Left ventricle myocardium inferior (tissue), 1 donor: Measurements from ENCODE around the gene SETMAR. TPM values are rescaled to one million over a fixed set of nuclear protein-coding genes. Genes with fewer than 3 reads are reported as not detected.
"Not testable (repeated sequence)": the region's sequence is repeated elsewhere in the genome, so short reads cannot be mapped to it uniquely, and the experiment has no call there.

Source experiments
- DNase-seq: peaks from one replicate; pipeline ENCODE4 v3.0.0-alpha.2; 2020
- H3K27ac ChIP-seq: fragments of 200-600 bp; replicated peaks from 2 replicates; pipeline ENCODE4 v1.8.0; 2021
- H3K27me3 ChIP-seq: fragments of 200-600 bp; 2 replicates; pipeline ENCODE4 v1.8.0; 2021; ENCODE audit warnings: low read depth
- H3K36me3 ChIP-seq: fragments of 200-600 bp; 2 replicates; pipeline ENCODE4 v1.8.0; 2021
- H3K4me1 ChIP-seq: fragments of 200-600 bp; 2 replicates; pipeline ENCODE4 v1.8.0; 2021
- H3K4me3 ChIP-seq: fragments of 200-600 bp; 2 replicates; pipeline ENCODE4 v1.8.0; 2021; ENCODE audit warnings: mild to moderate bottlenecking, moderate library complexity
- H3K9me3 ChIP-seq: fragments of 200-600 bp; replicated peaks from 2 replicates; pipeline ENCODE4 v1.8.0; 2021
- CTCF ChIP-seq: fragments of 200-600 bp; IDR thresholded peaks from 2 replicates; pipeline ENCODE4 v1.8.0; 2021; ENCODE audit warnings: antibody characterized with exemption, mild to moderate bottlenecking, borderline replicate concordance
- intact Hi-C: fragments of 100-400 bp; cut with micrococcal nuclease; formaldehyde crosslinking; loops from one replicate; pipeline ENCODE4 v1.11.0; 2022
- total RNA-seq: library from RNA; stranded (reverse); fragmentation: NEBNext Ultra II Directional; extraction: Animal tissue kit (Norgen Biotek cat#: 25700); gene quantifications from one replicate; pipeline ENCODE4 v1.2.1, GENCODE V29; 2021
- donor health status: DM: no; HTN: yes; CAD: no; lungs with severe emphysema.

SETMAR gene
- total RNA-seq, 1 donor from 2014 or later = 16.6 TPM

GRCh38 chr3:4292301-4292700, 10.9 kb upstream of the SETMAR start:
- DNase-seq = no peak
- no peaks in the 10 kb centered on the region for H3K9me3 ChIP-seq
- H3K36me3 ChIP-seq = no peaks in the 10 kb centered on the region
- no peaks in the 10 kb centered on the region for H3K27me3 ChIP-seq
- H3K27ac ChIP-seq = no peak overlapping the region
- H3K4me3 ChIP-seq = no peak overlapping the region
- intact Hi-C loops = no loop called here
- no peak for TF ChIP-seq CTCF
- H3K4me1 ChIP-seq = no peaks in the 10 kb centered on the region

- Histone ChIP-seq H3K36me3 (no peaks in the 10 kb centered on the region), H3K9me3 (no peaks in the 10 kb centered on the region), H3K27me3 (no peaks in the 10 kb centered on the region), H3K4me3 (no peak overlapping the region), H3K4me1 (no peaks in the 10 kb centered on the region), H3K27ac (no peak overlapping the region)
- DNase-seq = no peak
- intact Hi-C loops = no loop called here
- TF ChIP-seq CTCF = no peak
Observed at GRCh38 chr3:4294616-4295327, 8.4 kb upstream of the SETMAR start.

GRCh38 chr3:4296454-4296853, 6.7 kb upstream of the SETMAR start:
- H3K4me1 ChIP-seq, intact Hi-C loops, H3K4me3 ChIP-seq, H3K36me3 ChIP-seq, H3K27ac ChIP-seq, DNase-seq, H3K9me3 ChIP-seq, H3K27me3 ChIP-seq: not testable (repeated sequence)

- H3K36me3 ChIP-seq = no peaks in the 10 kb centered on the region
- no peaks in the 10 kb centered on the region for H3K9me3 ChIP-seq
- no peaks in the 10 kb centered on the region for H3K4me1 ChIP-seq
- H3K4me3 ChIP-seq = no peak overlapping the region
- H3K27me3 ChIP-seq = no peaks in the 10 kb centered on the region
- no peak for TF ChIP-seq CTCF
- DNase-seq = no peak
- H3K27ac ChIP-seq = no peak overlapping the region
- intact Hi-C loops = no loop called here
Observed at GRCh38 chr3:4297486-4297885, 5.7 kb upstream of the SETMAR start.

- H3K27ac ChIP-seq = peak overlapping the region; percentile 95
- intact Hi-C loops = no loop called here
- no peaks in the 10 kb centered on the region for H3K9me3 ChIP-seq
- no peaks in the 10 kb centered on the region for H3K27me3 ChIP-seq
- DNase-seq = no peak
- peaks cover 50% of the 10 kb centered on the region for H3K4me1 ChIP-seq
- TF ChIP-seq CTCF = no peak
- peak overlapping the region; percentile 78 for H3K4me3 ChIP-seq
- H3K36me3 ChIP-seq = no peaks in the 10 kb centered on the region
Observed at GRCh38 chr3:4302747-4303146, 422 bp upstream of the SETMAR start.

- H3K4me3 ChIP-seq, intact Hi-C loops, H3K9me3 ChIP-seq, DNase-seq, H3K27me3 ChIP-seq, H3K36me3 ChIP-seq: not testable (repeated sequence)
- Histone ChIP-seq H3K4me1 (peaks cover 61% of the 10 kb centered on the region), H3K27ac (peak overlapping the region; percentile 95)
Observed at GRCh38 chr3:4305210-4305609, 2.0 kb downstream of the SETMAR start.

GRCh38 chr3:4306091-4306490, 2.9 kb downstream of the SETMAR start:
- Histone ChIP-seq H3K9me3 (no peaks in the 10 kb centered on the region), H3K27me3 (no peaks in the 10 kb centered on the region), H3K36me3 (no peaks in the 10 kb centered on the region), H3K27ac (peak overlapping the region; percentile 95), H3K4me1 (peaks cover 68% of the 10 kb centered on the region), H3K4me3 (no peak overlapping the region)
- intact Hi-C loops = no loop called here
- no peak for DNase-seq
- no peak for TF ChIP-seq CTCF
